HuH-7.5 (cell line): ENCODE measurements around the gene PLCB2.
A peak's percentile ranks its signal among the peaks of the same experiment; 100 is the strongest.

Experiments used
- DNase-seq: peaks from one replicate; pipeline ENCODE4 v3.0.0; 2011; ENCODE audit warnings: low spot score

PLCB2 gene

GRCh38 chr15:40285151-40285550 is 22.6 kb downstream of the PLCB2 start:
- DNase-seq: no peak

DNA sequence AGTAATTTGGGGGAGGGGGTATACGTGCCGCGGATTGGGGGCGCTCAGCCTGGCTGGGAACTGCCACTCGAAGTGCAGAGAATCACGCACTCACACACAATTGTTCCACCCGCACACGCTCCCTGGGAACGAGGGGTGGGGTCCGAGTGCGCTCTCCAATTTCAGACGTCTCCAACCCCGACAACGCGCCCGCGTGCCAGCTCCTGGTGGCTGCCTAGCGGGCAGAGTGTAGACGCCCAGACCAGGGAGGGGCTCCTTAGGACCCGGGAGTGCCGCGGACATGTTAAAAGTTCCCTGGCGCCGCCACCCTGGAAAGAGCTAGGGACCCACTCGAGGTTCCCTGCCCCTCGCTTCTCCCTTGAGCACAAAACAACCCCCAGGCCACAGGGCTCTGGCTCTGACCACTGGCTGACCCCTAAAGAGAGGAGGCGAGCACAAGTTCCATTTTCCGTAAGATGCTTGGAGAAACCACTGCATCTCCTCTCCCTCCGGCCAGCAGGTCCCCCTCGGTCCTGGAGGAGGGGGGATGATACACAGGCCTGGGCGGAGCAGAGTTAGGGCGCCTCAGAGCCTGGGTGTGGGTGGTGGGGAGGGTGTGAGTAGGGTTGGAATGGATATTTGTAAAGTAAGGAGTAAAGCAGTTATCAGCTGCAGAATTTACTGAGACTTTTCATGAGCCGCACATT is 24.0 kb downstream of the PLCB2 start:
- no peak for DNase-seq

- peak; percentile 79 for DNase-seq
Measured at GRCh38 chr15:40282869-40283614, 24.7 kb downstream of the PLCB2 start, which contains the start of gene ANKRD63. TSS of gene ANKRD63 (minus strand) at chr15:40283064. CDS start at chr15:40282586, 478 bp downstream.

DNA sequence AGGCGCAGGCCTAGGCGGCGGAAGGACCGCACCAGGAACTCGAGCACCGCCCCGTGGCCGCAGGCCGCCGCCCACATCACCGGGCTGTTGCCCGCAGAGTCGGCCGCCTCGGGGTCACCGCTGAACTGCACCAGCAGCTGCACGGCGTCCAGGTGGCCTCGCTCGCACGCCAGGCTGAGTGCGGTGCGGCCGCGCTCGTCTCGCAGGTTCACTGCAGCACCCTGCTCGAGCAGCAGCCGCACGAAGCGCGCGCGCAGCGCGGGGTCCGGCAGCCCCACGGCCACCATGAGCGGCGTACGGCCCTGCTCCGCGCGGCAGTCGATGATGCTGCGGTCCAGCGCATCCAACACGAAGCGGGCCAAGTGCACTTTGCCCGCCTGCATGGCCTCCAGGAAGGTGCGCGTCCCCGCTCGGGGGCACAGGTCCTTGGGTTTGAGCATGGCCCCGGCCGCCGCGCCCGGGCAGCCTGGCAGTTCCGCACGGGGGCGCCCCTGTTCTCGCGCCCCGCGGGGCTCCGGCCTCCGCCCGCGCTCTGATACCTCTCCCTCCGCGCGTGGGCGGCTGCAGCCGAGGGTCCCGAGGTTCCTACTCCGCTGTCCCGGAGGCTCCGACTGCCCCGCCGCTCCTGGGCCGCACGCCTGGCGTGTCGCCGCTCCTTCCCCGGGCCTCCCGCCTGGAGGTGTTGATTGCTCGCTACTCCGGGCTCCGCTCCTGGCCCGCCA is 25.4 kb downstream of the PLCB2 start:
- DNase-seq: peak; percentile 90

DNA sequence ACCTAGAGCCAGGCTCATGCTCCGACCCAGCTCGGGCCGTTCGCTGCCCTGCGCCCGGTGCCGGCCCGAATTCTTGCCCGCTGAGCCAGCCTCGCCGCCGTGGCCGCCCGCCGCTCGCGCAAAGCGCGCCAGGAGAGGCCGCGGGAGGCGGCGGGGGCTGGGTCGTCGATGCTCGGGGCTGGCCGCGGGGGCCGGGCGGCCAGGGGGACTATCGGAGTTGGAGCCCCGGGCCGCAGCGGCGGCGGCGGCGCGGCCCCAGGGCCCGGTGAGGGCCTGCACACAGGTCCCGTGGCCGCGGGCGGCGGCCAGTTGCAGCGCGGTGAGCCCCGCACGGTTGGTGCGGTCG is 26.0 kb downstream of the PLCB2 start:
- DNase-seq: no peak

GRCh38 chr15:40281057-40281800 is 26.5 kb downstream of the PLCB2 start:
- DNase-seq: no peak

- DNase-seq: no peak
Measured at GRCh38 chr15:40280260-40281056, 27.3 kb downstream of the PLCB2 start.

DNA sequence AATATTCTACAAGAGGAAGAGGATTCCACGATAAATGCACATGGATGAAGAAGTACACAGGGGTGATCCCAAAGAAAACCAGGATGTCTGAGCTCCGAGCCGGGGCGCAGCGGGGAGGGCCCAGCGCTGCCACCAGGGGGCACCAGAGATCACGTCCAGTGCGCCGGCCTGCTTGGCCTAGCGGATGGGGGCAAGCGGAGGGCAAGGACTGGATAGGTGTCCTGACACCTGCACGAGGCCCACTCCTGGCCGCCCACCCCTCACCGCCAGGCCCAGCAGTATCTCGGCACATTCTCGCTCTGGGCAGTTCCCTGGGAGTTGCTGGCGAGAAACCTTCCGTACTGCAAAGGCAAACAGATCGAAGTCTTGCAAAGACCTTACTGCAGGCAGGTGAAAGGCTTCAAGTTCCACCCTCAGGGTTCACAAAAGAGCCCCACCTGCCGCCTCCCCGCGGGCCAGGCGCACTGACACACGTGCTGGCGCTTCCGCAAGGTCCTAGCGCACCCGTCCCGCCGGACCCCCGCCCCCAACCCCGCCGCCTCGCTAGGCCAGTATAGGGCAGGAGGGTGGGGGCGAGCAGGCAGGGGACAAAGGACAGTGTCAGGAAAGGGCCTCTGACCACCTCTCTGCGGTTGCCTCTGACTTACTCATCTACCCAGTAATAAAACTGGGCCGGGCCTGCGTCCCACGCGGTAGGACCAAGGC is 28.1 kb downstream of the PLCB2 start:
- peak; percentile 83 for DNase-seq

- DNase-seq: no peak
Measured at GRCh38 chr15:40278026-40278425, 29.7 kb downstream of the PLCB2 start.

- no peak for DNase-seq
Measured at GRCh38 chr15:40277471-40277870, 30.3 kb downstream of the PLCB2 start.

DNA sequence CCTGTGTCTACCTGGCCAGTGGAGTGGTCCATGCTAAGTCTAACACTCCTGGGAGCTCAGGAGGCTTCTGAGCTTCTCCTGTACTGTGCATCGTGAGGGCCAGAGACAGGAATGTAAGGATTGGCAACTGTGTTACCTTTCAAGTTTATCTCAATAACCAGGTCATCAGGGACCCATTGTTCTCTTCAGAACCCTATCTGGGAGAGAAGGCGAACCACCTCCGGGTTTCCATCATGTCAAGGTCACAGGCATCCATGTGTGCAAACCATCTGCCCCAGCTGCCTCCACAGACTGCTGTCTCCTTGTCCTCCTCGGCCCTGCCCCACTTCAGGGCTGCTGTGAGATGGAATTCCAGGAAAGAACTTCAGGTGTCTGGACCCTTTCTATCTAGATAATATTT is 30.8 kb downstream of the PLCB2 start:
- DNase-seq: no peak

DNA sequence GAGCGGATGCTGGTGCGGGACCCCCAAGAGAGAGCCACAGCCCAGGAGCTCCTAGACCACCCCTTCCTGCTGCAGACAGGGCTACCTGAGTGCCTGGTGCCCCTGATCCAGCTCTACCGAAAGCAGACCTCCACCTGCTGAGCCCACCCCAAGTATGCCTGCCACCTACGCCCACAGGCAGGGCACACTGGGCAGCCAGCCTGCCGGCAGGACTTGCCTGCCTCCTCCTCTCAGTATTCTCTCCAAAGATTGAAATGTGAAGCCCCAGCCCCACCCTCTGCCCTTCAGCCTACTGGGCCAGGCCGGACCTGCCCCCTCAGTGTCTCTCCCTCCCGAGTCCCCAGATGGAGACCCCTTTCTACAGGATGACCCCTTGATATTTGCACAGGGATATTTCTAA is 31.8 kb downstream of the PLCB2 start:
- DNase-seq: no peak

- no peak for DNase-seq
Measured at GRCh38 chr15:40275523-40275922, 32.2 kb downstream of the PLCB2 start.

DNA sequence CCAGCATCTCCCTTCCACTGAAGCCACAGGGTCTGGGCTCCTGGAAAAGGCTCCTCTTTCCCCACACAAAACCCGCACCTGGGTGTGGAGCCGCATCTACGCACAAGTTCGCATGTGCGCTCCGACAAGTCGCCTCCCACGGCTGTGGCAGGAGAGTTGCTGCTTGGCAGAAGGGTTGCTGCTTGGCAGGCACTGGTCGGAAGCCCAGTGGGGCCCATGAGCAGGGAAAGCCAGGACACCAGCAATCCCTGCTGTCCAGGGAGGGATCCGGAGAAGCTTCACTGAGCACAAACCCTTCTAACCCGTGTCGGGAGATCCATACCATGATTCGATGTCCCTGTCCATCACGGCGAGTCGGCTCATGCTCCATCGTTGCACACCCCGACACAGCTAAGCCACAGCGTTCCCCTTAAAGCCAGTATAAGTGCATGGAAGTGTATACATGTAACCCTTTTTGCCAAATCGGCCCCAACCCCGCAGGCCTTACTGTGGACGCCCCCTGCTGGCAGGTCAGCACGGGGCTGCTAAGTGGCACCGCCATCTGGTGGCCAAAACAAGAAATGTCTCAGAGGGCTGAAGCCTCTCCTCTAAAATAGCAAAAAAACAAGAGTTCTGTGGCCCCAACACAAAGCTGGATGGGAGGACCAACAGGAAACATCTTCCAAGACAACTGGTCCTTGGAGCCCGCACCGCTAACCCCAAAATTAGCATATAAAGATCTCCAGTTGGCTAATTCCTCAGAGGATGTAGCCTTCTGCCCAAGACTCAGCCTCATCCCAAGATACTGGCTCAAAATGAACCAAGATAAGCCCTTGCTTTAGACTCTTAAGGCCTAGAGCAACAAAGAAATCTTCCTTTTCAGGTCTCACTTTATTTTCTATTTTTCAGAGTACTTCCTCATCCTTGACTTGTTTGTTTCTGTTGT is 33.1 kb downstream of the PLCB2 start:
- peak; percentile 75 for DNase-seq

GRCh38 chr15:40273428-40273827 is 34.3 kb downstream of the PLCB2 start:
- no peak for DNase-seq

- DNase-seq: no peak
Measured at GRCh38 chr15:40272485-40273056, 35.2 kb downstream of the PLCB2 start.

GRCh38 chr15:40271685-40272484 is 35.9 kb downstream of the PLCB2 start:
- no peak for DNase-seq

GRCh38 chr15:40270246-40270995 is 37.3 kb downstream of the PLCB2 start:
- no peak for DNase-seq
